Measurements from ENCODE around the gene FLCN. TPM values are rescaled to one million over a fixed set of nuclear protein-coding genes. Genes with fewer than 3 reads are reported as not detected.

The FLCN gene
- total and polyA plus RNA-seq, 3 donors from 2014 or later: 47.9 to 159 (median 129) TPM

- H3K4me3 ChIP-seq: no peak overlapping the region
- WGBS, 2 donors: 80 to 88% methylated on average over 21 to 25 of the region's 25 CpGs
- no peaks in the 10 kb centered on the region for H3K36me3 ChIP-seq (ENCODE audit: low read depth, missing control alignments)
- H3K27me3 ChIP-seq: no peaks in the 10 kb centered on the region
- H3K9me3 ChIP-seq: no peaks in the 10 kb centered on the region
- DNase-seq: peak; percentile 61
- H3K27ac ChIP-seq: no peak overlapping the region
- peaks cover 14% of the 10 kb centered on the region for H3K4me1 ChIP-seq
- no peak for TF ChIP-seq CTCF (IDR thresholded peaks at IDR 0.05)
- TF ChIP-seq POLR2A (IDR thresholded peaks at IDR 0.05): no peak
- intact Hi-C loops (cut with DNase I; ENCODE audit: low total_unique reads): no loop called here
Measured at GRCh38 chr17:17227608-17228520, 9.1 kb downstream of the FLCN start.

GRCh38 chr17:17226451-17227265 lies 10.3 kb downstream of the FLCN start:
- Histone ChIP-seq H3K4me1 (peaks cover 6% of the 10 kb centered on the region), H3K36me3 (ENCODE audit: low read depth, missing control alignments) (no peaks in the 10 kb centered on the region), H3K9me3 (no peaks in the 10 kb centered on the region), H3K27ac (no peak overlapping the region), H3K4me3 (no peak overlapping the region), H3K27me3 (no peaks in the 10 kb centered on the region)
- DNase-seq: no peak
- intact Hi-C loops (cut with DNase I; ENCODE audit: low total_unique reads): no loop called here
- TF ChIP-seq CTCF (IDR thresholded peaks at IDR 0.05) (no peak), POLR2A (IDR thresholded peaks at IDR 0.05) (no peak)
- WGBS, 2 donors: 92 to 94% methylated on average over 7 to 16 of the region's 16 CpGs

GRCh38 chr17:17225901-17226300 lies 11.1 kb downstream of the FLCN start:
- intact Hi-C loops (cut with DNase I; ENCODE audit: low total_unique reads): no loop called here
- WGBS, 2 donors: 88 to 94% methylated on average over 10 of the region's 10 CpGs
- H3K36me3 ChIP-seq (ENCODE audit: low read depth, missing control alignments): no peaks in the 10 kb centered on the region
- TF ChIP-seq POLR2A (IDR thresholded peaks at IDR 0.05) (no peak), CTCF (IDR thresholded peaks at IDR 0.05) (no peak)
- H3K9me3 ChIP-seq: no peaks in the 10 kb centered on the region
- H3K4me1 ChIP-seq: peaks cover 6% of the 10 kb centered on the region
- H3K27me3 ChIP-seq: no peaks in the 10 kb centered on the region
- DNase-seq: no peak
- no peak overlapping the region for H3K4me3 ChIP-seq
- no peak overlapping the region for H3K27ac ChIP-seq

GRCh38 chr17:17224137-17224536 lies 12.8 kb downstream of the FLCN start:
- Histone ChIP-seq H3K9me3 (no peaks in the 10 kb centered on the region), H3K27me3 (no peaks in the 10 kb centered on the region), H3K4me1 (peaks cover 6% of the 10 kb centered on the region), H3K36me3 (ENCODE audit: low read depth, missing control alignments) (no peaks in the 10 kb centered on the region), H3K27ac (no peak overlapping the region), H3K4me3 (no peak overlapping the region)
- TF ChIP-seq POLR2A (IDR thresholded peaks at IDR 0.05) (no peak), CTCF (IDR thresholded peaks at IDR 0.05) (no peak)
- intact Hi-C loops (cut with DNase I; ENCODE audit: low total_unique reads): no loop called here
- 90% methylated on average over 8 of the region's 8 CpGs for WGBS, 2 donors
- no peak for DNase-seq

Data from testis (tissue), 3 donors.